GM12874 (cell line): ENCODE measurements around the gene HEBP1.

Experiments used
- TF ChIP-seq, protein P1 (sequence below): IDR thresholded peaks from 2 replicates; pipeline ENCODE4 v1.5.1; 2011; ENCODE audit warnings: low read depth, mild to moderate bottlenecking, control low read depth, low read length, moderate library complexity; ENCODE audit not compliant: insufficient read depth

Gene HEBP1

DNA sequence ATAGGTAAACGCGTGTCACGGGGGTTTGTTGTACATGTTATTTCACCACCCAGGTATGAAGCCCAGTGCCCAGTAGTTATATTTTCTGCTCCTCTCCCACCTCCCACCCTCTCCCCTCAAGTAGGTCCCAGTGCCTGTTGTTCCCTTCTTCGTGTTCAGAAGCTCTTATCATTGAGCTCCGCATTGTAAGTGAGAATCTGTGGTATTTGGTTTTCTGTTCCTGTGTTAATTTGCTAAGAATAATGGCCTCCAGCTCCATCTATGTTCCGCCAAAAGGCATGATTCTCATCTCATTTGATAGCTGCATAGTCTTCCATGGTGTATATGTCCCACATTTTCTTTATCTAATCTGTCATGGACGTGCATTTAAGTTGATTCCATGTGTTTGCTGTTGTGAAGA lies 41.2 kb downstream of the HEBP1 start:
- TF ChIP-seq, protein P1, sequence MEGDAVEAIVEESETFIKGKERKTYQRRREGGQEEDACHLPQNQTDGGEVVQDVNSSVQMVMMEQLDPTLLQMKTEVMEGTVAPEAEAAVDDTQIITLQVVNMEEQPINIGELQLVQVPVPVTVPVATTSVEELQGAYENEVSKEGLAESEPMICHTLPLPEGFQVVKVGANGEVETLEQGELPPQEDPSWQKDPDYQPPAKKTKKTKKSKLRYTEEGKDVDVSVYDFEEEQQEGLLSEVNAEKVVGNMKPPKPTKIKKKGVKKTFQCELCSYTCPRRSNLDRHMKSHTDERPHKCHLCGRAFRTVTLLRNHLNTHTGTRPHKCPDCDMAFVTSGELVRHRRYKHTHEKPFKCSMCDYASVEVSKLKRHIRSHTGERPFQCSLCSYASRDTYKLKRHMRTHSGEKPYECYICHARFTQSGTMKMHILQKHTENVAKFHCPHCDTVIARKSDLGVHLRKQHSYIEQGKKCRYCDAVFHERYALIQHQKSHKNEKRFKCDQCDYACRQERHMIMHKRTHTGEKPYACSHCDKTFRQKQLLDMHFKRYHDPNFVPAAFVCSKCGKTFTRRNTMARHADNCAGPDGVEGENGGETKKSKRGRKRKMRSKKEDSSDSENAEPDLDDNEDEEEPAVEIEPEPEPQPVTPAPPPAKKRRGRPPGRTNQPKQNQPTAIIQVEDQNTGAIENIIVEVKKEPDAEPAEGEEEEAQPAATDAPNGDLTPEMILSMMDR, result no peak

DNA sequence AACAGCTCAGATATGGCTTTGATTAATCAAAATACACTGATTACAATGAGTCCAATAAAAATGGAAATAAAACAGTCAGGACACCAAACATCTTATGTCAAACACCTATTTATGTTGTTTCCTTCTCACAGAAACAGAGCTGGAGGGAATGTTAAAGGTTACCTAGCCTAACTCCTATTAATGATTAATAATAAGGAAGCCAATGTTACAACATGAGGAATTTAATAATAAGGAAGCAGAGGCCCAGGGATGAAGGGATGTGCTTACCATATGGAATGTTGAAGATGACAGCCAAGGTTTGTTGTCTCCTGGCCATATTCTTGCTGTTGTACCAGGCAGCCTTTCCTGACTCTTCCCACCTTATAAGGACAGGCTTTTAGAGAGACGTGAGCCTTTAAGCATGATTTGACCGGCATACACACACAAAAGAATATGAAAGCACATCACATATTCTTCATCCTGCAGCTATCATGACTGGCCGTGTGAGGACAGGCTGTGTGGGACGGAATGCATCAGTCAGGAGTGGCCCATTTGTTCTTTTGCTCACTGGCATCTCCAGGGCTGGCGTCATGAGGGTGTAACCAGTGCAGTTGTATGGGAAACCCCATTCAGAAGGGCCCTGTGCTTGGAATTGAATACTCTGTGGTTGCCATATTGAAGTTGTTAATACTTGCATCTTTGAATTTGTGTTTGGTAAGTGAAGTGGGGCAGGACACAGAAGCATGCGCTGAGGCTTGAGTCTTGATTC lies 45.0 kb downstream of the HEBP1 start:
- TF ChIP-seq, protein P1, result no peak

DNA sequence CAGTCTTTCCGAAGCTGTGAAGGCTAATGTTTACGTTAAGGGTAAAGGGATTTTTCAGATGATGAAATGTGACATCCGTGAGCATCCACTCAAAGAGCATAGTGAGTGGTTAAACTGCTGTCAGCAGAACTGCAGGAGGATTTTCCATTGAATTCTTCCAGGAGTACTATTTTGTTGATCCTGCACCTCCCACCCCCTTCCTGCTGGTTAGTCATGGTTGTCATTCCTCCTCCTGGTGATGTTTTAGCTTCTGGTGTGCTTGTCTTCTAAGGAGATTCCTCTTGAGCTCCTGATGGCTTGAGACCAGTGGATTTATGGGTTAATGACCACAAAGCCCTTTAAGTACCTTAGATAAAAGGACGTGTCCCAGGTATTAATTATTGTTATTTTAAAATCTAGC lies 45.7 kb downstream of the HEBP1 start:
- TF ChIP-seq, protein P1, result no peak

DNA sequence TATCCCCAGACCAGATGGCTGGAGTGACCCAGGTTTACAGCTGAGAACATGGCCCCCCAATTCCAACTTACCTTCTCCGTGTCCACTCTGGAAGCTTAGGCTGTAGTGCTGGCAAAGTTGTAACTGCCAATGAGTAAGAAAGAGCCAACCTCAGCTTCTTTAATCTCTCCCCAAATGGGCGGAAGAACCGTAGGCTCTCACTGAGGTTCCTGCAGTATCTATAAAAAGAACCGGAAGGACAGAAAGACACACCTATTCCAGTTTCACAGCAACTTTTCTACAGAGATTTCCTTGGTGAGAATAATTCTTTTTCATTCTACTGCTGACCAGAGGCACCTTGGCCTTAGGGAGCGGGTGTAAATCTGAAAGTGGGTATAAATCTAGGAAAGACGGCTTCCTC lies 48.0 kb downstream of the HEBP1 start, which contains the start of gene GPRC5D:
Gene GPRC5D (minus strand): TSS at position 135 of the 400 bp plus-strand sequence. CDS start 1,786 bp downstream, outside the sequence.
- TF ChIP-seq, protein P1, result no peak

DNA sequence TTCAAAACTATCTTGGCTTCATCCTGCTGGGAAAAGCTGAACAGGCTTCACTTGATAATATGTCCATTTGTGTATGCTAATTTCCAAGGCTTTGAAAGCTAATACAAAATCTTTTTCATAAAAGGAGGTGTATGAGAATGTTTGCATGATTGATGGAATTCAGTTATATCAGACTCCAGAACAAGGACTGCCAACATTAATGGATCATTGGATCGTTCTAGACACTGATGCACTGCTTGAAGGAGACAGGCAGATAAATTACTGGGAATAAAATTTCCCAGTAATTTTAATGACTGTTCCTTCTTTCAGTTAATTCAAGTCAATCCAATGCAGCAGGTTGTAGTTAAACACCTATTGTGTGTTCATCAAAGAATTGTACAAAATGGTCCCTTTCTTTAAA lies 48.6 kb downstream of the HEBP1 start:
- TF ChIP-seq, protein P1, result no peak

DNA sequence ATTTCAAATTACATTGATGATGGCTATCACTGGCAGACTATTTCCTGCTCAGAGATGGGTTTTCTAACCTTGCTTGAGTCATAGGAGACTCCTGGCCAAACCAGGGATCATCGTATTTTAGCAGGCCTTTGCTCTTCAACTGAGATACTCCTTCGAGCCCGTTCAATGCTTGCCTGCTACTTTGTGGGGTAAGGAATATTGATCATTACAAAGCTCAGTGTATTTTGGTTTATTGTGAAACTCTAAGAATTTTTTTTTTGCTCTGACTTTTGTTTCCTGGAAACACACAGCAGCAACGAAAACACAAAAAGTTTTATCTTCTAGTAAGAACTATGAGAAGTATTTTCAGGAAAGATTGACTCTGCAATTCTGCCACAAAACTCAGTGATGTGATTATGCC lies 52.2 kb downstream of the HEBP1 start:
- TF ChIP-seq, protein P1, result no peak

DNA sequence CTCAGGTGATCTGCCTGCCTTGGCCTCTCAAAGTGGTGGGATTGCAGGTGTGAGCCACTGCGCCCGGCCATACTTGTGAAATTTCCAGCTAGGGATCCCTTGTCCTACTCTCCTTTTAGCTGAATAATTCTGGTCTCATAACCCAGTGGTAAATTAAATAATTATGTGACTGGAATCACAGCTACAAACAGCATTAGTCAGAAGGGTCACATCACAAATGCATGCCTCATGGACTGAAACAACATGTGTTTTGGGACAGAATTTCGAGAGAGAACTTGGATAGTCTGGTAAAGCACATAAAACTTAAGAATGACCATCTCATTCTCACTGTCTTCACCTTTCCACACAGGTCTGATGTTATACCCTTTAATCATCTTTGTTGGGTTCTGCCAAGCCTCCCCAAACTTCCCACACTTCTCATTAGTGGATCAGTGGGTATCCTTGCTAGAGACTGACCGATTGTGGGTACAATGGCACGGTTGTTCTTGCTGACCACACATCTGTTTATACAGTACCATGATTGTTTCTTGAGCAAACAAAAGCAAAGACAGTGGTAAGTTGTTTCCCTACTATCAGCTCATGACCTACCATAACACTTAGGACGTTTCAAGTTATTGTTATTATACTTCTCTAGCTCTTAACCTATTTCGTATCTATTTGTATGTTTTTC lies 53.2 kb downstream of the HEBP1 start:
- TF ChIP-seq, protein P1, result no peak
